Stimulated activated CD8-positive, alpha-beta memory T cell treated with anti-CD3 and anti-CD28 coated beads, Interleukin-7, amount 100 ng/mL, for 24 hours (primary cell): Measurements from ENCODE around the gene RTP4.

ENCODE experiments used
- DNase-seq: peaks from one replicate; pipeline ENCODE4 v3.0.0-alpha.2; 2020; ENCODE audit warnings: low read depth

RTP4 gene, protein sequence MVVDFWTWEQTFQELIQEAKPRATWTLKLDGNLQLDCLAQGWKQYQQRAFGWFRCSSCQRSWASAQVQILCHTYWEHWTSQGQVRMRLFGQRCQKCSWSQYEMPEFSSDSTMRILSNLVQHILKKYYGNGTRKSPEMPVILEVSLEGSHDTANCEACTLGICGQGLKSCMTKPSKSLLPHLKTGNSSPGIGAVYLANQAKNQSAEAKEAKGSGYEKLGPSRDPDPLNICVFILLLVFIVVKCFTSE

DNA sequence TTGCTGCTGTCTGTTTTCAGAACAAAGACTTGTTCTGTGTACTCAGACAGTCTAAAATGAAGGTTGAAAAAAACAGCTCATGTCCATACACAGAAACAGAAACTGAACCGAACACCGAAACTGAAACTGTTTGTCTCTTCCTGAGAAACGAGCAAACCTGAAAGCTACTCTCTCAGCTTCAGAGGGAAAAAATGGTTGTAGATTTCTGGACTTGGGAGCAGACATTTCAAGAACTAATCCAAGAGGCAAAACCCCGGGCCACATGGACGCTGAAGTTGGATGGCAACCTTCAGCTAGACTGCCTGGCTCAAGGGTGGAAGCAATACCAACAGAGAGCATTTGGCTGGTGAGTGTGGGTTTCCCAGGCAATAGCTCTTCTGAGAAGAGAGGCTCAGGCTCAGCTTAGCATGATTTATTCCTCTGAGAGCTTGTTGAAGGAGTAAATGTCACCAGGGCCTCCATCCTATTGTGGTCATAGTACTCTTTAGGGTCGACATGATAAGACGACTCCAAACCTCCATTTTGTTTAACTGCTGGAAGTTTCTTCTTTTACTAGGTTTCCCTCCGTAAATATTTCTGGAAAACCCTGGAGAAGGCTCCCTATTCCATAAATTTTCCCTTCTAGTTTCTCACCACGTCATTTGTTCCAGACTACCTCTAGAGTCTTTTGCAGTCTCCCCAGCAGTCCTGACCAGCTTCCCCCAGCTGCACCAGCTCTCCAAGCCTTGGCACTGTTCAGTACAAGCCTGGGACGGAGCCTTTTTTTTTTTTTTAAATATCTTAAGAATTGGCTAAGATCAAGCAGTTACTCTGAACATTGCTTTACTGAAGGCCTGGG is at the start of gene RTP4:
RTP4 (plus strand) TSS at position 135 of the 838 bp plus-strand sequence; CDS start at position 192, 57 bp downstream.
- no peak for DNase-seq

- DNase-seq = no peak
Observed at GRCh38 chr3:187318819-187319616, 49.2 kb upstream of the RTP4 start.

DNA sequence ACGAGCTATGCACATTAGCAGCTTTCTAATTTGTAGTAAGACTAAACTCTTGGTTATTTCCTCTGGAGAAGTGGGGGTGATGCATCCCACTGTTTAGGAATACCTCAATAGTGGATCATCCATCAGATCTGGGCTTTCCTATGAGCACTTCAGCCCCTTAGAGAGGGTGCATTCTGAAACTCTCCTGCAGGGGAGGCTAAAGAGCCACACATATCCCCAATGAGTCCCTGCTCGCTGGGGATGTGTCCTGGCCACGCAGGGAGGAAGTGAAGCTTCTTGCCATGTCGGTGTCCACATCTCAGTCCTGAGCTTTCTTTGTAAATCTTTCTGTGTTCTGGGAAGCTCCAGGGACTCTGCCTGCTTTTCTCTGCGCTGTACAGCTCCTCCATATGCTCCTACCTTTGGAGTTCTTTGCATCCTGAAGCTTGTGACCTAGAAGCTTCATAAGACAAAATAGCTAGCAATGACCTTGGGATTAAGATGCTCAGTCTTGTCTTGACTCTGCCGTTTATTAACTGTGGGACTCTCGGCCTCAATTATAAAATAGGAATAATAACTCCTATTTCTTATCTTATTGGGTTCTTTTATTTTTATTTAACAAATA is 48.4 kb upstream of the RTP4 start:
- DNase-seq = peak; percentile 36

GRCh38 chr3:187321766-187322165 is 46.4 kb upstream of the RTP4 start:
- DNase-seq = no peak

DNA sequence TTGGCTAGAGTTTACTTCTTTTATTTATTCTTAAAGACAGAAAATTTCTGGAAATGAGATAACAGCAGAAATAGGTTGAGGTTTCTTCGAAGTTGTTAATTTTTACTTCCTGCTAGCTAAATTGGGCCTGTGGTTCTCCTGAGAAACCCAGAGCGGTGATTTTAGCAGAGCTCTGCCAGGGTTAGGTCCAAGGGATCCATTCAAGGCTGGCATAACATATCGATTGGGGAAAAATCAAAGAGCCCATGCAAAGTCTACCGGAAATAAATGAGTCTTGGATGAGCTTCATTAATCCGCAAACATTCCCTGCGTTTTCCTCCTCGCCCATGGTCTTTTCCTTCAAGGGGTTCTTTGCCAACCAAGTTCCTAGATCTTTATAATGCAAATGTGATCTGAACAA is 45.9 kb upstream of the RTP4 start:
- no peak for DNase-seq

DNA sequence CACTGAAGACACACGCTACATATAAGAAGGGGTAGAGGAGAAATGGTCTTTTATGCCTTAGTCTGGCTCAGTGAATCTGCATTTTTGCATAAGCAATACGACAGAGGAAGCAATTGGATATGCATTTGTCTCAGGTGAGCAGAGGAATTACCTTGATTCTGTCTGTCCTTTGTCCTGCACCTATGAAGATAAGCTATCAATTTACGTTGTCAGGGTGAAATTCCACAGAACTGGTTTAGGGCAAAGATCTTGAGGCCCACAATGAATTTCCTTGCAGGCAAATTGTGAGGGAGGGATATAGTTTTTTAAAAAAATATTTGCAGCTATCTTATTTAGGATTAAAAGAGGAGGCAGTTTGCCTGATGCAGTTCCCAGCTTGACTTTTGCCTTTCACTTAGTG is 45.1 kb upstream of the RTP4 start:
- DNase-seq = no peak

DNA sequence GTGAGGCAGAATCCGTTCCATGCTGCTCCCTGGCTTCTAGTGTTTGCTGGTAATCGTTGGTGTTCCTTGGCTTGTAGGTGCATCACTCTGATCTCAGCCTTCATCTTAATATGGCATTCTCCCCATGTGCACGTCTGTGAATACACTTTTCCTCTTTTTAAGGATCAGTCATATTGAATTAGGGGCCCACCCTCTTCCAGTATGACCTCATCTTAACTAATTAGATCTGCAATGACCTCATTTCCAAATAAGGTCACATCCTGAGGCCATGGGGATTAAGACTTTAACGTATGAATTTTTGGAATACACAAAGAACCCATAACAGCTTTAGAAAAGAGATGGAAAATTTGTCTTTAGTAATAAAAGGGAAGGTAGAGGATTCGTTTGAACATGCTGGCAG is 42.6 kb upstream of the RTP4 start:
- DNase-seq = no peak

DNA sequence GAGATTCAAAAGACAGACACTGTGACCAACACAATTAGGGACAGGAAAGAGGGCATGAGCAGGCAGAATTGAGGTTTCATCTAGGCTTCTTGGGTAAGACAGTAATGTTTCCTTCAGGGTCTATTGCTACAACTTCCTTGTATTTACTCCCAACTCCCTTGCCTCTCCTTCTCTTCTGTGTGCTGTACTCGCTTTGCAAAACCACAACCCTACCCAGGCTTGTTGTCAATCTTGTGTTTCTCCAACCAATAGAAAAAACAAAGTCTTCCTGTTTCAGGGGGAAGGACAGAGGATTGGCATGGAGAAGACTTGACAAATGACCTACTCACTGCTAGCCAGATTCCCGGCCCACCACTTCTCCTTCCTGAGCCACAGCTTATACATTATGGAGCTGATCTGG is 40.3 kb upstream of the RTP4 start:
- DNase-seq = no peak

DNA sequence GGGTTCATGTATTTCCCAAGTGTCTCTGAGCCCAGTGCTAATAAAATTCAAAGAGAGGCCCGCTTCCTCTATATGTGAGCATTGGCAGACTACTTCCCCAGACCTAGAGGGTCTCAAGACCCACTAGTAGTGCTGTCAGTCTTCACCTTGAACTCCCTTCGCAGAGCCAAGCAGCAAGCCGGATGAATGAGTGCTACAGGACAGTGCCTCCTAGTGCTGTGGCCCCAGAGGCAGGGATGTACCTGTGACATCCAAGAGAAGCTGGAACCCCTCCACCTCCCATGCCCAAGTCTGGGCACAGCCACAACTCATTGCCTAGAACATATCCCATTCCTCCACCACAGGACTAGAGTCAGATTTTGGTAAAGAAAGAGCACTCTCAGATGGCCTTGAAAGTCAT is 39.5 kb upstream of the RTP4 start:
- no peak for DNase-seq

DNA sequence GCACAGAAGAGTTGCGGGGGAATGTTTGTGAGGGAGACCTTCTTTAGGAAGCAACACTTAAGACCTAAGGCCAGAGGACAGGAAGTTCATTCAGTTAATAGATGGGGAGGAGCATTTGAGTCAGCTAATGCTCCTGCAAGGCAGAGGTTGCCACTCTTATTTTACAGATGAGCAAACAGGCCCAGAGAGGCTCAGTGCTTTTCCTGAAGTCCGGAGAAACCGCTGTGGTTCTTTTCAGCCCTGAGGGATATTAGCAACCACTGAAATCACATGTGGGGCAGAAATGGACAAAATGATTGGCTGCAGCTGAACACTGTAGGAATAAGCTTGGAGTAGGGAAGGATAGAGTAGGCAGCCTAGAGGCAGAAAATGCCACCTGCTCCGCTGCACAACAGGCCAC is 33.3 kb upstream of the RTP4 start:
- DNase-seq = no peak

- no peak for DNase-seq
Observed at GRCh38 chr3:187336322-187336721, 31.9 kb upstream of the RTP4 start.

DNA sequence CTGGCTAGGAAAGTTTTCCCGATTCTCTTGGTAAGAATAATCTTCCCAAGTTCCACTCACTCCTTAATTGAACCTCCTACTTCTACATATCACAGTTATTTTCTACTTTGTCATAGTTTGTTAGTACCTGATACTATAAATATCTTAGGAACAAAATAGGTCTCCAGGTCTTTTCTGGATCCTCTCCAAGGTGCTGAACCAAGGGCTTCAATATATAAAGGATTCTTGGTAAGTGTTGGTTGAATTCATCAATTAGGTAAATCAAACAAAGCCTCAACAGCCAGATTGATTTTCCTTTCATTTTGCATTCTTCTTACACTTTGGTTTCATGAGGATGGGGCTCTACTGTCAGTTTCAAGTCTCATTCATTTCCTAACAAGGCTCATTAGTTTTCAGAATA is 27.6 kb upstream of the RTP4 start:
- DNase-seq = no peak

GRCh38 chr3:187342255-187342654 is 25.9 kb upstream of the RTP4 start:
- DNase-seq = no peak

DNA sequence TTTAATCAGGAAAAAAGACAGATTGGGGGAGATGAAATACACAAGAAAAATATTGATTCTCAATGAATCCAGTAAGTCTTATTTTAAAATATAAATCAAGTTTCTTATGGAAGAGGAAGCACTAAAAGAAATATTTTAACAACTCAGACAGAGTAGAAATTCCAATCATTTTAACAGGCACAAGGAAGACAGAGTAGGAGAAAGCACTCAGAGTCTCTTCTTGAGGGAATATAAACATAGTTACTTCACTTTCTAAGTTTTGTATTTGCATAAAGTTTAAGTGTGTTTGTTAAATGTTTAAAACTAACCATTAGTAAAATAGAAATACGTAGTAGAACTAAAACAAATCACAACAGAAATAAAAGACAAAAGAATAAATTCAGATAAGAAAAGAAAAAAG is 24.5 kb upstream of the RTP4 start:
- no peak for DNase-seq

DNA sequence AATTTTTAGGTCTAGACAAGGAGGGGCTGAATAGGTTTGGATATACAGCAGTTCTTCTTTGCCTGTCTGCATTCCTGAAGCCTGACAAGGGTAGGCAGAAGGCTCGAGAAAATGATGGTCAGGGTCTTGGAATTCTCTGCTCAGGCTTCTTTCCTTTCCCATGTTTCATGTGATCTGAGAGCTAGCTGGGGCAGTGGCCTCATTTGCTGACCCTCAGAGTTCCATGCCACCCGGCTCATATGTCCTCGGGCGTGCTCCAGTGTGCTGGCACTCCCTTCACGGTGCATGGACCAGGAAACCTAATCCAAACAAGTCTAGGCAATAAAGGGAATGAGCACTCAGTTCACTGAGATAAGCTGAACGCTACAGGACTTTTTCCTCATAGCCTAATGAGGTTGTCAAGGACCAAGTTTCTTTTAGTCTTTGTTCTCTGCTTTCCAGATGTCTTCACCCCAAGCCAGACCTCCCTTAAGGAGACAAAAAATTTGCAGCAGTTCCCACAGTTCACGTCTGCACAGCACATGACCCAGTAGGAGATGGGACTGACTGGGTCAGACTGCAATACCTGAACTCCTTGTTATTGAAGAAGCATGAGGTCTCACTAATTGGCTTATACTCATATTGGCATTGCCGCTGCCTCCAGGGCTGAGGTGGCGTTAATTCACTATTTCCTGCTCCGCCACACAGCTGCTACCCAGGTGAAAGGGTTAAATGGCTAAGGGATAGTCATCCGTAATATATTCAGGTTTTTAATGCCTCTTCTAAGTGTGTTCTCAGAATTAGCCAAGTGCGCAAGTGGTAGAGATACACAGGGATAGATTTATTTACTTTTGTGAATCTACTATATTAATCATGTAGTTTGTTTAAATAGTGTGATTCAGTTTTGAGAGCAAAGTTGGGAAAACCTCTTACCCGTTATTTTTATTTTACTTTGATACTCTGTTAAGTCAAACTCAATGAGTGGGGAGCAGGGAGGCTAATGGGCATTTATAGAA is 15.3 kb upstream of the RTP4 start:
- no peak for DNase-seq

GRCh38 chr3:187358068-187358467 is 10.1 kb upstream of the RTP4 start:
- no peak for DNase-seq

DNA sequence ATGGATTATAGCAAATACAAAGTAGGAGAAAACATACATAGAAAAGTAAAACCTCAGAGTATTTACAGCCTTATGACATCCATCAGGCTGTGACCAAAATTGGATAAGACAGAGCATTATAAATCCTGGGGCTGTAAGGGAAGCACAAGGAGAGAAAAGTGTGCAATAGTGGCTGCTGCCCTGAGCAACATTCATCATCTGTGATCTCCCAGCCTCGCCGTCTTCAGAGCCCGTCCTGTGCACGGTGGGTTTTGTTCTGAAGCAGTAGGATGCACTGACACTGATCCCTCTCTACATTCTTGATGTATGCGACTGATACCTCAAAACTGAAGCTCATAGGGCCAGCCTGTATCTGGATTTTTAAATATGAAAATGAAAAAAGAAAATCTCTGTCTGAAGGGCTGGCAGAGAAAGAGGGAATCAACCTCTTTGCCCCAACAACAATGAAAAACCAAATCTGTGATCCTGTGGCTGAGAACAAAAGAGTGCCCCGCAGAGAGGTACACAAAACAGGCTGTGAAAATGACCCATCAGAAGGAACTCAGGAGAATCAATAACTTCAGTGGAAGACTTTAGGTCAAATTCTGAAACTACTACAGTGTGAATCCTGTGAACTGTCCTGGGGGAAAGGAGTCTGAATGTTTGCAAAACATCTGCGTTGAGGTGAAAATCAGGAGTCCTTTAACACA is 8.2 kb upstream of the RTP4 start:
- no peak for DNase-seq

GRCh38 chr3:187360596-187360995 is 7.6 kb upstream of the RTP4 start:
- DNase-seq = no peak

DNA sequence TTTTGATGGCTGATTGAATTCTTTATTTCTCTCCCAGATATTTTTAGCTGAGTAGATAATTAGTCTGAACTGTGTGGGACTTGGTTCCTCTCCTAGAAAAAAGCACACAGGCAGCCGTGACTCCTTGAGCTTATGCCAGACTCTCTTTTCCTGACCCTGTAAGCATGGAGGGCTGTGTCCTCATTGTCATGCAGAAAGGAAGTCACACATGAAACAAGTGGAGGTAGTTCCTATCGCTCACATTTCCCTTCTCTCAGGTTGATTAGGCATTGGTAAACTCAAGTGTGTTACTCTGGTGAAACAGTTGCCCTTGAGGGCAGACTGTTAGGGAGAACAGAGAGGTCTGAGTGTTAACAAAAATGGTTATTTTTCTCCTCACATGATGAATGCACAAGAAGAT is 6.3 kb upstream of the RTP4 start:
- DNase-seq = no peak

DNA sequence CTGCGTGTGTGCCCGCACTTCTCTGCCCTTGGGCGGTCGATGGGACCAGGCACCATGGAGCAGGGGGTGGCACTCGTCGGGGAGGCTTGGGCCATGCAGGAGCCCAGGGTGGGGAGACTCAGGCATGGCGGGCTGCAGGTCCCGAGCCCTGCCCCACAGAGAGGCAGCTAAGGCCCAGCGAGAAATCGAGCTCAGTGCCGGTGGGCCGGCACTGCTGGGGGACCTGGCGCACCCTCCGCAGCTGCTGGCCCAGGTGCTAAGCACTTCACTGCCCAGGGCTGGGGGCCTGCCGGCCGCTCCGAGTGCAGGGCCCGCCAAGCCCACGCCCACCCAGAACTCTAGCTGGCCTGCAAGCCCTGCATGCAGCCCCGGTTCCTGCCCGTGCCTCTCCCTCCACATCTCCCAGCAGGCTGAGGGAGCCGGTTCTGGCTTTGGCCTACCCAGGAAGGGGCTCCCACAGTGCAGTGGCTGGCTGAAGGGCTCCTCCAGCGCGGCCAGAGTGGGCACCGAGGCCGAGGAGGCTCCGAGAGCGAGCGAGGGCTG is 553 bp upstream of the RTP4 start:
- DNase-seq = no peak
